ENCODE data around the gene ANKRD28.

The ANKRD28 gene

GRCh38 chr3:15690230-15690629 lies 107.5 kb downstream of the ANKRD28 start:
- Mint-ChIP-seq H3K4me1 (no peaks in the 10 kb centered on the region), H3K27ac (no peak overlapping the region), H3K27me3 (ENCODE audit: low read depth) (no peaks in the 10 kb centered on the region), H3K9me3 (no peaks in the 10 kb centered on the region), H3K4me3 (no peak overlapping the region), H3K36me3 (ENCODE audit: low read depth) (peaks cover 48% of the 10 kb centered on the region)
- no peak for TF ChIP-seq CTCF (IDR thresholded peaks at IDR 0.05; ENCODE audit: unreplicated experiment in 3 of 3)

GRCh38 chr3:15685927-15686326 lies 111.9 kb downstream of the ANKRD28 start:
- no peak for TF ChIP-seq CTCF (IDR thresholded peaks at IDR 0.05; ENCODE audit: unreplicated experiment in 3 of 3)
- Mint-ChIP-seq H3K9me3 (no peaks in the 10 kb centered on the region), H3K27me3 (ENCODE audit: low read depth) (no peaks in the 10 kb centered on the region), H3K4me1 (peaks cover 14% of the 10 kb centered on the region), H3K36me3 (ENCODE audit: low read depth) (peaks cover 35% of the 10 kb centered on the region), H3K27ac (no peak overlapping the region), H3K4me3 (no peak overlapping the region)

- Mint-ChIP-seq H3K4me1 (peaks cover 14% of the 10 kb centered on the region), H3K9me3 (no peaks in the 10 kb centered on the region), H3K4me3 (no peak overlapping the region), H3K36me3 (ENCODE audit: low read depth) (peaks cover 31% of the 10 kb centered on the region), H3K27me3 (ENCODE audit: low read depth) (no peaks in the 10 kb centered on the region), H3K27ac (peak overlapping the region; percentile 65 to 87 (median 83))
- TF ChIP-seq CTCF (IDR thresholded peaks at IDR 0.05; ENCODE audit: unreplicated experiment in 3 of 3) = no peak
Observed at GRCh38 chr3:15683253-15683652, 114.5 kb downstream of the ANKRD28 start.

GRCh38 chr3:15682561-15683185 lies 115.1 kb downstream of the ANKRD28 start:
- Mint-ChIP-seq H3K27ac (peak overlapping the region; percentile 65 to 87 (median 83)), H3K36me3 (ENCODE audit: low read depth) (peaks cover 34% of the 10 kb centered on the region), H3K4me3 (peak overlapping the region in 1 of 3 experiments; percentile 33), H3K27me3 (ENCODE audit: low read depth) (no peaks in the 10 kb centered on the region), H3K9me3 (no peaks in the 10 kb centered on the region), H3K4me1 (peaks cover 14% of the 10 kb centered on the region)
- no peak for TF ChIP-seq CTCF (IDR thresholded peaks at IDR 0.05; ENCODE audit: unreplicated experiment in 3 of 3)

GRCh38 chr3:15681668-15682067 lies 116.1 kb downstream of the ANKRD28 start:
- Mint-ChIP-seq H3K4me3 (no peak overlapping the region), H3K9me3 (no peaks in the 10 kb centered on the region), H3K27ac (no peak overlapping the region), H3K36me3 (ENCODE audit: low read depth) (peaks cover 40% of the 10 kb centered on the region), H3K4me1 (peaks cover 14% of the 10 kb centered on the region), H3K27me3 (ENCODE audit: low read depth) (no peaks in the 10 kb centered on the region)
- no peak for TF ChIP-seq CTCF (IDR thresholded peaks at IDR 0.05; ENCODE audit: unreplicated experiment in 3 of 3)

- peaks cover 14% of the 10 kb centered on the region for H3K4me1 Mint-ChIP-seq
- H3K36me3 Mint-ChIP-seq (ENCODE audit: low read depth) = peaks cover 28% of the 10 kb centered on the region
- no peak for TF ChIP-seq CTCF (IDR thresholded peaks at IDR 0.05; ENCODE audit: unreplicated experiment in 3 of 3)
- H3K27me3 Mint-ChIP-seq (ENCODE audit: low read depth) = no peaks in the 10 kb centered on the region
- no peak overlapping the region for H3K27ac Mint-ChIP-seq
- no peak overlapping the region for H3K4me3 Mint-ChIP-seq
- no peaks in the 10 kb centered on the region for H3K9me3 Mint-ChIP-seq
Observed at GRCh38 chr3:15679306-15679705, 118.5 kb downstream of the ANKRD28 start.
